OCI-LY7 (cell line): ENCODE results near the gene FLG2.

Source experiments
- EZH2phosphoT487 ChIP-seq: fragments of 200-600 bp; sonication (generic); IDR thresholded peaks from 2 replicates; pipeline ENCODE4 v1.6.1; 2018; ENCODE audit warnings: low read depth, borderline replicate concordance, mild to moderate bottlenecking, mixed run types, antibody characterized with exemption, low read length, moderate library complexity, mixed read lengths
- TF ChIP-seq, protein P1 (sequence below): fragments of 200-600 bp; sonication (generic); conservative IDR thresholded peaks from 2 replicates; pipeline ENCODE4 v1.5.1; 2014; ENCODE audit warnings: mild to moderate bottlenecking, antibody characterized with exemption, low read length, moderate library complexity, mixed read lengths

DNA sequence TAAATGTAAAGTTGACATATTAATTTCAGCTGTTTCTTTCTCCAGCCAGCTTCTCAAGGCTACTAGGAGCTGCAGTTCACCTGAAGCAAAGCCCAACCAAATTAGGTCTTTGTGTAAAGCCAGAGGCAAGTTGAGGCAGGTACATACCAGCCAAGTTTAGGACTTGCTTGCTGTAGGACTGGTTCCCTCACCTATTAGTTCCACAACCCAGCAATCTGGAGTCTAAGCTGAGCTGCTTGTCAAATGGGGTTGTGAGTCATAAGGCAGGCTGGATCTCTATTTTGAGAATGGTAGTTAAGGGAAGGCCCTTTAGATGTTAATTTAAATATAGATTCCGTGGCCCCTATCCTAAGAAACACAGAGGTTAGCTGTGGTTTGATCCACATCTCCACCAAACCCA lies 7.6 kb upstream of the FLG2 start:
- TF ChIP-seq, protein P1, sequence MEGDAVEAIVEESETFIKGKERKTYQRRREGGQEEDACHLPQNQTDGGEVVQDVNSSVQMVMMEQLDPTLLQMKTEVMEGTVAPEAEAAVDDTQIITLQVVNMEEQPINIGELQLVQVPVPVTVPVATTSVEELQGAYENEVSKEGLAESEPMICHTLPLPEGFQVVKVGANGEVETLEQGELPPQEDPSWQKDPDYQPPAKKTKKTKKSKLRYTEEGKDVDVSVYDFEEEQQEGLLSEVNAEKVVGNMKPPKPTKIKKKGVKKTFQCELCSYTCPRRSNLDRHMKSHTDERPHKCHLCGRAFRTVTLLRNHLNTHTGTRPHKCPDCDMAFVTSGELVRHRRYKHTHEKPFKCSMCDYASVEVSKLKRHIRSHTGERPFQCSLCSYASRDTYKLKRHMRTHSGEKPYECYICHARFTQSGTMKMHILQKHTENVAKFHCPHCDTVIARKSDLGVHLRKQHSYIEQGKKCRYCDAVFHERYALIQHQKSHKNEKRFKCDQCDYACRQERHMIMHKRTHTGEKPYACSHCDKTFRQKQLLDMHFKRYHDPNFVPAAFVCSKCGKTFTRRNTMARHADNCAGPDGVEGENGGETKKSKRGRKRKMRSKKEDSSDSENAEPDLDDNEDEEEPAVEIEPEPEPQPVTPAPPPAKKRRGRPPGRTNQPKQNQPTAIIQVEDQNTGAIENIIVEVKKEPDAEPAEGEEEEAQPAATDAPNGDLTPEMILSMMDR, result no peak
- no peak for TF ChIP-seq EZH2phosphoT487
